B cell (primary cell): Measurements from ENCODE around the gene GSTA2.

Source experiments
- CTCF ChIP-seq: fragments of 200-600 bp; IDR thresholded peaks from one replicate; pipeline ENCODE4 v1.8.0; 2022; ENCODE audit warnings: antibody characterized with exemption, mild to moderate bottlenecking
- EZH2 ChIP-seq: IDR thresholded peaks from 2 replicates; pipeline ENCODE4 v1.6.1; 2012; ENCODE audit warnings: borderline replicate concordance, low read depth, mild to moderate bottlenecking, moderate library complexity, low read length; ENCODE audit not compliant: insufficient read depth, poor library complexity, severe bottlenecking

DNA sequence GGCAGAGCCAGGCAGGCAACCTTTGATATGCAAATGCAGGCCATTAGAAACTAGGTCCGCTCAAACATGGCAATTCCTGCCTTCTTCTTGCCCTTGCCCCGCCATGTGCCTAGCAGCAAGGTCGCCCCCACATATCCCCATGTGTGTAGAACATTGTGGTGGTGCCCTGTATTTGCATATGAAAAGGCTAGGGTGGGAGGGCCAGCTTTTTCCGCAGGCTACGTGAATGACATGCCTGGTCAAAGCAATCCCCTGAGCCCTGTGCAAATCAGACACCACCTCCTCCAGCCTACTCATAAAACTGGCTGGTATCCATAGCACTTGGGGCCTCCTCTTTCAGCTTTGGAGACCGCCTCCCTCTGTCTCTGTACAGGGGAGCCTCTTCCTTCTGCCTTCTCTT lies 31.6 kb downstream of the GSTA2 start:
- TF ChIP-seq CTCF (no peak), EZH2 (no peak)
